Measurements from ENCODE around the gene LDLRAD4.

Gene LDLRAD4

DNA sequence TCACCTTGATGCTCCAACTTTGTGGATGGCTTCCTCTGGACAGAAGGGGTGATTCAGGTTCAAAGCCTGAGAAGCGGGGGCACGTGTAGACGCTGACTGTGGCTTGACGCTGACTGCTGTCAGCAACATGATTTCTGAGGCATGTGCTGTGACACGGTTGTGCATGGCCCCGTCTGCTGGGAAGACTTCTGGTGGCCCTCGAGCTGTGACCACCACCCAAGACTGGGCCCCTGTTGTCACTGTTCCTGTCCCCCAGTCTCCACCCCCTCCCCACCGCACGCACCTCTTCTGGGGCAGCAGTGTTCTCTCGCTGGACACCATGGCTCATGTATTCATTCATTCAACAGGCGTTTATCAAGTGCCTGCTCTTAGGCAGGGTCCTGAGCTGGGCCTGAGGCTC is 262.8 kb downstream of the LDLRAD4 start:
- TF ChIP-seq ZFX (IDR thresholded peaks at IDR 0.05), result no peak
- TF ChIP-seq, protein P1, sequence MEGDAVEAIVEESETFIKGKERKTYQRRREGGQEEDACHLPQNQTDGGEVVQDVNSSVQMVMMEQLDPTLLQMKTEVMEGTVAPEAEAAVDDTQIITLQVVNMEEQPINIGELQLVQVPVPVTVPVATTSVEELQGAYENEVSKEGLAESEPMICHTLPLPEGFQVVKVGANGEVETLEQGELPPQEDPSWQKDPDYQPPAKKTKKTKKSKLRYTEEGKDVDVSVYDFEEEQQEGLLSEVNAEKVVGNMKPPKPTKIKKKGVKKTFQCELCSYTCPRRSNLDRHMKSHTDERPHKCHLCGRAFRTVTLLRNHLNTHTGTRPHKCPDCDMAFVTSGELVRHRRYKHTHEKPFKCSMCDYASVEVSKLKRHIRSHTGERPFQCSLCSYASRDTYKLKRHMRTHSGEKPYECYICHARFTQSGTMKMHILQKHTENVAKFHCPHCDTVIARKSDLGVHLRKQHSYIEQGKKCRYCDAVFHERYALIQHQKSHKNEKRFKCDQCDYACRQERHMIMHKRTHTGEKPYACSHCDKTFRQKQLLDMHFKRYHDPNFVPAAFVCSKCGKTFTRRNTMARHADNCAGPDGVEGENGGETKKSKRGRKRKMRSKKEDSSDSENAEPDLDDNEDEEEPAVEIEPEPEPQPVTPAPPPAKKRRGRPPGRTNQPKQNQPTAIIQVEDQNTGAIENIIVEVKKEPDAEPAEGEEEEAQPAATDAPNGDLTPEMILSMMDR (conservative IDR thresholded peaks at IDR 0.05), result no peak
- H3K27ac ChIP-seq, result no peak overlapping the region

DNA sequence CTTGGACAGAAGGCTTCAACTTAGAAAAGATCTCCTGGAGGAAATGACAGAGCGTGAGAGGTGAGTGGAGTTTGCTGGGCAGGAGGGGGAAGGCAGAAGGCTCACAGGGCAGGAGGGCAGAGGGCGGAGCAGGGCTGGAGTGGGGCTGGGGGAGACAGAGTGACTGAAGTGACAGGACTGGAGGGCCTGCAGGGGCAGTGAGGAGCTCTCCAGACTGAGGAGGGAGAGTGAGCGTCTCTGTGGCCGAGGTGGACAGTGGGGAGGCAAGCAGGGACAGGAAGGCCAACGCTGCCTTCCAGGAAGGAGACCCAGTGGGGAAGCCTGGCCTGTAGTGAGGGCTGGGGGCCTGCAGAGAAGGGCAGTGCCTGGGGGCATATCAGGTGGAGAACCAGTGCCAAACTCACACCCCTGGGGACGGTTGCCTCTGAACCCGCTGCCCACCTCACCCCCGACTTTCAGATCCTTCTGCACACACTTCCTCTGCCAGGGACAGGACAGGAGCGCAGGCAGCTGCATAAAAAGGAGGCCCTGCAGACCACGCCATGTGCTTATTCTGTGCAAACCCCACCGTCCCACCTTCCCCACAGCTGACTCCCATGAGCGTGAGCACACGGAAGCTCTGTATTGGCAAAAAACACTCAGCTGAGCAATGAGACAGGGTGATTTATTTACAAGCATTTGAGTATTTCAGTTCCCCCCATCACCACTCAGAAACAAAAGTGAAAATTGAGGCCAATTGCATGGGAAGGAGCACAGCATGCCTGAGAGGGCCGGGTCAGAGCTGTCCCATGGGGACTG is 263.5 kb downstream of the LDLRAD4 start:
- no peak overlapping the region for H3K27ac ChIP-seq

DNA sequence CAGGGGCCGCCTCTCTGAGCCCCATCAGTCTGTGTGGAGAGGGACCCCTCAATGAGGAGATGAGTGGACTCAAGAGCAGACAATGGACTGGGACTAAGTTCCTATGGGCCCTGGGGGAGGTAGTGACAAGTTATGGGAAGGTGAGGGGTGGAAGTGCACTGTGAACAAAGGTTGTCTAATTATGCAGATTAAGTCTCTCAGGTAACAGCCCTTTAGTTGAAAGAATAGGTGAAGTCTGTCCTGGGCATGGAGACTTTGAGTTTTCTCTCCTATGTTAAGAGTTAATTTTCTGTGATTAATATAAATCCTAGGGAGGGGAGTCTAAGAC is 264.0 kb downstream of the LDLRAD4 start:
- TF ChIP-seq ZFX (IDR thresholded peaks at IDR 0.05), result no peak
- TF ChIP-seq, protein P1 (conservative IDR thresholded peaks at IDR 0.05), result no peak
- no peak overlapping the region for H3K27ac ChIP-seq

More for the DNA sequence above, 263.5 kb downstream of the LDLRAD4 start:
- TF ChIP-seq ZFX (IDR thresholded peaks at IDR 0.05), result no peak
- TF ChIP-seq, protein P1 (conservative IDR thresholded peaks at IDR 0.05), result no peak

DNA sequence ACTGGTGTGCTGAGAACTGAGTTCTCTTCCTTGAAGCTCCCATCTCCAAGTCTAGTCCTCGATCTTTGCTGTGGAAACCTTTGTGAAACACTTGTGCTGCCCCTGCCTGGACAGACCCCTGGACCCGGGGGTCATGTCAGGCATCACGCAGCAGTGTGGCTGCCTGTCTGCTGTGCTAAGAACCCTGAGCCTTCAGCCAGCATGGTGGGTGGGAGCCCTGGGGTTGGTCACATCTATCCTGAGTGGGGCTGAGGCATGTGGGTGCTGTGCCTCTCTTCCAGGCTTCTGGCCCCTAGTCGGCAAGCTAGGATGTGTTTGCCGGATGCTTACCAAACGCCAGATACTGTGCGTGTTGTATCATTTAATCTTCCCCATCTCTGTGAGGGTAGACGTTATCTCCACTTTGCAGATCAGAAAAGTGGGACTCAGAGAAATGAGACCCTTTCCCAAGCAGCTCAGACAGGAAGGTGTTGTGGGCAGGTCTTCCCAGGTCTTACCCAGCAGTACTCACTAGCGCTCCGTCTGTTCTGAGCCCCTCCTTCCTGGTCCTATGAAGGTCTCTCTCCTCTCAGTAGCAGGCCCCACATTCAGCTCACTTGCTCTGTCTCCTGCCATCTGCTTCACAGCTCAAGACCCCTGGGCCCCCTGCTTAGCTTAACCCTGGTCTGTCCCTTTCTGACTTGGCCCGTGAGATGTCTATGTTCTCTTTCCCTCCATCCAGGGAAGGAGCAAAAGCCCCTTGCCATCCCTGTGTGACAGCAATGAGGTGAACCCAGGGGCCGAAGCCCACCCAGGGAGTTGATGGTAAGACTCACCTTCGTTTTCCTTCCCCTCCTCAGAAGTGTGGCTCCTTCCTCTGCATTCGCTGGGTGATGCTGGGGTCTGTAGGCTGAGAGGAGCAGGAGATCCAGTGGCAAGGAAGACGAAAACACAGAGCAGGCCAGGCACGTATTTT is 265.0 kb downstream of the LDLRAD4 start:
- no peak overlapping the region for H3K27ac ChIP-seq
- TF ChIP-seq ZFX (IDR thresholded peaks at IDR 0.05), result no peak
- TF ChIP-seq, protein P1 (conservative IDR thresholded peaks at IDR 0.05), result no peak

DNA sequence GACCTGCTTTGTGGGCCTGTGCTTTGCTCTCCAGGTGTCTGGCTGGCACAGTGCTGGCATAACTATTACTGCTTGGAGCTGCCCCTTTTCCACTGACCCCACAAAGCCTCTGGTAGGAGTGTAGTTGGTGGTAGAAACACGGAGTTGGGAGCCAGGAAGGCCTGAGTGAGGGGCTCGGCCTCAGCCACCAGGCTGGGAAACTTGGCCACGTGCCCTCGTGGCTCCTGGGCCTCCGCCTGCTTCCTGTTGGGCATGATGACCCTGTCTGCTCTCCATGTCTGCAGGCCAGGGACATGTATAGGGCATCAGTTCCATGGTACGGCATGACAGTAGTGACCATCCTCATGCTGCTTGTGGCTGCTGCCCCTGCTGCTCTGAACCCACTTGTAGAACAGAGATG is 266.6 kb downstream of the LDLRAD4 start:
- no peak overlapping the region for H3K27ac ChIP-seq
- TF ChIP-seq, protein P1 (conservative IDR thresholded peaks at IDR 0.05), result no peak
- no peak for TF ChIP-seq ZFX (IDR thresholded peaks at IDR 0.05)

DNA sequence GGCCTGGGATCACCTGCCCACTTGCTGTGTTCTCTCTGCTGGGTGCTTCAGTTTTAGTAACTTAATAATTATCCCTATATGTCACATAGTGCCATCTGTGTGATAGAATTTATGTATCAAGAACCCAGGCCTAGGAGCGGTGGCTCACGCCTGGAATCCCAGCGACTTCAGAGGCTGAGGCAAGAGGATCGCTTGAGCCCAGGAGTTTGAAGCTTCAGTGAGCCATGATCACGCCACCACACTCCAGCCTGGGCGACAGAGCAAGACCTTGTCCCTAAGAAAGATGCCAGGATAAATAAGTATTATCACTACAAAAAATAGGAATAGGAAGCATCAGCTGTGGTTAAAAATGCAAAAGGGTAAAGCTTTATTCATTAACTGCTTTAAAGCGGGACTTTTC is 267.0 kb downstream of the LDLRAD4 start:
- H3K27ac ChIP-seq, result no peak overlapping the region
- TF ChIP-seq, protein P1 (conservative IDR thresholded peaks at IDR 0.05), result no peak
- no peak for TF ChIP-seq ZFX (IDR thresholded peaks at IDR 0.05)

DNA sequence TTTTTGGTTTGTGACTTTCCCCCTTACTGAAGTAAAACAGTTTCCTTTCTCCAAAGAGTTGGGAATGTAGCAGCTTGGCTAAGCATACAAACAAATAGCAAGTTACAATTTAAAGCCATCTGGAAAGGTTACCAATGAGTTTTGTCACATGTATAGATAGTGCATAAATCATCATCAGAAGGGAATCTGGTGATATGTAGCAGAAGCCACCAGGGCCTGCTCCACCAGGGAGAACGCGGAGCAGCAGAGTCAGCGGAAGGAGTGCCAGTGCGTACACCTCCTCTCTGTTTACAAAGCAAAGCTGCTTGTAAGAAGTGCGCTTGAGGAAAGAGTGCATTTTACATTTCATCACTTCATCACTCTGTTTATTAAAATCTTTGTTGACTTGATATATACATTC is 267.7 kb downstream of the LDLRAD4 start:
- no peak for TF ChIP-seq ZFX (IDR thresholded peaks at IDR 0.05)
- TF ChIP-seq, protein P1 (conservative IDR thresholded peaks at IDR 0.05), result no peak

More for the DNA sequence above, 267.7 kb downstream of the LDLRAD4 start:
- H3K27ac ChIP-seq, result no peak overlapping the region
